Stimulated activated CD4-positive, alpha-beta T cell treated with anti-CD3 and anti-CD28 coated beads, Interleukin-12 subunit alpha, Interleukin-12 subunit beta, amount 100 ng/mL, for 48 hours (primary cell): ENCODE results near the gene PCSK5.
"Not testable (repeated sequence)": the region's sequence is repeated elsewhere in the genome, so short reads cannot be mapped to it uniquely, and the experiment has no call there.

Source experiments
- DNase-seq, 3 donors: peaks; one replicate each; pipeline ENCODE4 v3.0.0-alpha.2; 2020; ENCODE audit warnings: low read depth in 2 of 3, low spot score in 1 of 3

The PCSK5 gene

GRCh38 chr9:76297721-76298239 lies 407.3 kb downstream of the PCSK5 start:
- DNase-seq, result no peak

- no peak for DNase-seq
Observed at GRCh38 chr9:76298521-76299144, 408.2 kb downstream of the PCSK5 start.

- no peak for DNase-seq
Observed at GRCh38 chr9:76302543-76302942, 412.1 kb downstream of the PCSK5 start.

GRCh38 chr9:76302947-76303550 lies 412.6 kb downstream of the PCSK5 start:
- DNase-seq, result no peak

GRCh38 chr9:76307047-76307446 lies 416.6 kb downstream of the PCSK5 start:
- DNase-seq, result not testable (repeated sequence)

GRCh38 chr9:76310577-76310976 lies 420.1 kb downstream of the PCSK5 start:
- DNase-seq, result no peak

GRCh38 chr9:76310991-76311390 lies 420.5 kb downstream of the PCSK5 start:
- no peak for DNase-seq

- no peak for DNase-seq
Observed at GRCh38 chr9:76311537-76311936, 421.1 kb downstream of the PCSK5 start.

GRCh38 chr9:76313771-76314170 lies 423.3 kb downstream of the PCSK5 start:
- no peak for DNase-seq

- no peak for DNase-seq
Observed at GRCh38 chr9:76314321-76314720, 423.8 kb downstream of the PCSK5 start.

- no peak for DNase-seq
Observed at GRCh38 chr9:76316069-76316468, 425.6 kb downstream of the PCSK5 start.

- DNase-seq, result not testable (repeated sequence)
Observed at GRCh38 chr9:76319466-76319865, 429.0 kb downstream of the PCSK5 start.

- DNase-seq, result no peak
Observed at GRCh38 chr9:76321195-76321828, 430.8 kb downstream of the PCSK5 start.

- DNase-seq, result no peak
Observed at GRCh38 chr9:76322810-76323209, 432.3 kb downstream of the PCSK5 start.

GRCh38 chr9:76323490-76323889 lies 433.0 kb downstream of the PCSK5 start:
- DNase-seq, result no peak

GRCh38 chr9:76324030-76324429 lies 433.6 kb downstream of the PCSK5 start:
- DNase-seq, result not testable (repeated sequence)

- DNase-seq, result no peak
Observed at GRCh38 chr9:76330034-76330433, 439.6 kb downstream of the PCSK5 start.

- DNase-seq, result no peak
Observed at GRCh38 chr9:76333388-76333787, 442.9 kb downstream of the PCSK5 start.

- DNase-seq, result no peak
Observed at GRCh38 chr9:76333964-76334363, 443.5 kb downstream of the PCSK5 start.

- no peak for DNase-seq
Observed at GRCh38 chr9:76336027-76336426, 445.6 kb downstream of the PCSK5 start.

- no peak for DNase-seq
Observed at GRCh38 chr9:76338418-76338817, 447.9 kb downstream of the PCSK5 start.

- no peak for DNase-seq
Observed at GRCh38 chr9:76341616-76342015, 451.1 kb downstream of the PCSK5 start.
